HepG2 (cell line): Measurements from ENCODE around the gene IQCH. TPM values are rescaled to one million over a fixed set of nuclear protein-coding genes. Genes with fewer than 3 reads are reported as not detected.
"Not testable (repeated sequence)": the region's sequence is repeated elsewhere in the genome, so short reads cannot be mapped to it uniquely, and the experiment has no call there.

Source experiments
- ATAC-seq: fragments of 200-7000 bp; cut with Tn5 transposase; 3 replicates; pipeline ENCODE4 v1.9.1; 2020; ENCODE audit warnings: mild to moderate bottlenecking, moderate library complexity
- BruUV-seq: library from RNA; stranded (reverse); fragments of 400-500 nt; replicated peaks from 2 replicates; lab custom pipeline; 2021; lab: Mats Ljungman, UMichigan
- CTCF ChIA-PET: fragments of 300-600 bp; formaldehyde crosslinking; extraction: SDS; loops from one replicate; lab custom pipeline; 2021; ENCODE audit warnings: low total read pairs, inconsistent platforms, low intra/inter-chr PET ratio; lab: Yijun Ruan, JAX
- POLR2A ChIA-PET: fragments of 350-600 bp; sonication (Branson Sonifier 250); formaldehyde crosslinking; loops from one replicate; lab custom pipeline; 2020; ENCODE audit warnings: antibody characterized with exemption, inconsistent platforms; lab: Yijun Ruan, JAX
- DNase-seq: peaks from one replicate; pipeline ENCODE4 v3.0.0-alpha.2; 2015; ENCODE audit warnings: low spot score
- FAIRE-seq: peaks from 3 replicates; lab custom pipeline; 2011; peaks lifted over from hg19 to GRCh38; lab: Jason Lieb, UNC
- H2AFZ ChIP-seq: one replicate; pipeline ENCODE4 v1.6.1; 2011; ENCODE audit warnings: low read length, inconsistent platforms
- H3K27ac ChIP-seq: fragments of 300-600 bp; 3 replicates; pipeline ENCODE4 v1.8.0; 2011; ENCODE audit warnings: mixed run types, mild to moderate bottlenecking, mixed read lengths, low read length, inconsistent platforms; ENCODE audit not compliant: insufficient read depth; ENCODE audit errors: extremely low read length
- H3K27me3 ChIP-seq, 2 experiments: fragments of 200-600 bp in 1 of 2; 2 replicates in 1 of 2; 3 replicates in 1 of 2; pipeline versions ENCODE4 v1.6.0 to v1.8.0; 2011; ENCODE audit warnings: low read length in 2 of 2, mild to moderate bottlenecking in 2 of 2, moderate library complexity in 2 of 2, inconsistent platforms in 1 of 2; ENCODE audit not compliant: insufficient read depth in 2 of 2, control insufficient read depth in 1 of 2
- H3K36me3 ChIP-seq, 2 experiments: fragments of 200-600 bp in 1 of 2; replicated peaks in 1 of 2; 2 replicates in 1 of 2; 3 replicates in 1 of 2; pipeline versions ENCODE4 v1.5.1 to v1.8.0; 2011; ENCODE audit warnings: low read length in 2 of 2, inconsistent platforms in 1 of 2; ENCODE audit not compliant: insufficient read depth in 2 of 2, control insufficient read depth in 1 of 2
- H3K4me1 ChIP-seq: 2 replicates; pipeline ENCODE4 v1.5.1; 2012; ENCODE audit warnings: low read length, inconsistent platforms; ENCODE audit not compliant: insufficient read depth
- H3K4me2 ChIP-seq: 2 replicates; pipeline ENCODE4 v1.6.0; 2011; ENCODE audit warnings: low read depth, low read length, inconsistent platforms
- H3K4me3 ChIP-seq, 3 experiments: fragments of 200-600 bp in 1 of 3; sonication (generic), shearing (Covaris generic) in 1 of 3; replicated peaks in 1 of 3; 2 replicates each; pipeline ENCODE4 v1.5.1; 2011 to 2016; ENCODE audit warnings: low read length in 3 of 3, inconsistent platforms in 2 of 3, low read depth in 2 of 3, mild to moderate bottlenecking in 2 of 3, control low read depth in 1 of 3, mixed read lengths in 1 of 3; ENCODE audit not compliant: insufficient read depth in 1 of 3
- H3K79me2 ChIP-seq: one replicate; pipeline ENCODE4 v1.6.1; 2011; ENCODE audit warnings: low read length, inconsistent platforms; ENCODE audit not compliant: insufficient read depth
- H3K9ac ChIP-seq: 2 replicates; pipeline ENCODE4 v1.6.0; 2011; ENCODE audit warnings: mild to moderate bottlenecking, low read depth, low read length, inconsistent platforms; ENCODE audit not compliant: insufficient read depth
- H3K9me3 ChIP-seq: 2 replicates; pipeline ENCODE4 v1.5.1; 2012; ENCODE audit warnings: mild to moderate bottlenecking, low read length
- H4K20me1 ChIP-seq: 2 replicates; pipeline ENCODE4 v1.6.0; 2011; ENCODE audit warnings: inconsistent platforms, mild to moderate bottlenecking, low read length, moderate library complexity; ENCODE audit not compliant: insufficient read depth
- AKAP8 ChIP-seq: sonication (generic); formaldehyde crosslinking; IDR thresholded peaks from 2 replicates; pipeline ENCODE4 v1.5.1; 2020; ENCODE audit warnings: mild to moderate bottlenecking, missing genetic modification reagents
- ARNTL ChIP-seq: sonication (generic); formaldehyde crosslinking; IDR thresholded peaks from 2 replicates; pipeline ENCODE4 v1.4.0; 2020; ENCODE audit warnings: mild to moderate bottlenecking, missing genetic modification reagents
- POLR2AphosphoS2 ChIP-seq: IDR thresholded peaks from 2 replicates; pipeline ENCODE4 v1.6.1; 2011; ENCODE audit warnings: low read depth, low read length, improper control_type of control experiment
- RXRB ChIP-seq: IDR thresholded peaks from 2 replicates; pipeline ENCODE4 v1.6.1; 2016; ENCODE audit warnings: borderline replicate concordance, missing genetic modification reagents, missing compliant biosample characterization
- SIX4 ChIP-seq: sonication (generic); formaldehyde crosslinking; IDR thresholded peaks from 2 replicates; pipeline ENCODE4 v1.4.0; 2020; ENCODE audit warnings: missing genetic modification reagents
- ZBTB42 ChIP-seq: sonication (generic); formaldehyde crosslinking; IDR thresholded peaks from 2 replicates; pipeline ENCODE4 v1.5.0; 2020; ENCODE audit warnings: mild to moderate bottlenecking, missing genetic modification reagents
- ZNF282 ChIP-seq: fragments of 450-650 bp; IDR thresholded peaks from 2 replicates; pipeline ENCODE4 v1.6.1; 2018; ENCODE audit not compliant: partially characterized antibody
- ZNF431 ChIP-seq: sonication (generic); formaldehyde crosslinking; IDR thresholded peaks from 2 replicates; pipeline ENCODE4 v1.9.0; 2022; ENCODE audit warnings: missing genetic modification reagents, low read depth, mild to moderate bottlenecking, borderline replicate concordance
- ZNF558 ChIP-seq: sonication (generic); formaldehyde crosslinking; IDR thresholded peaks from 2 replicates; pipeline ENCODE4 v1.9.0; 2022; ENCODE audit warnings: mild to moderate bottlenecking, missing genetic modification reagents, borderline replicate concordance
- ZNF724P ChIP-seq: sonication (generic); formaldehyde crosslinking; IDR thresholded peaks from 2 replicates; pipeline ENCODE4 v1.8.0; 2022; ENCODE audit warnings: missing genetic modification reagents, borderline replicate concordance
- WGBS: methylation state at CpG from one replicate; pipeline ENCODE4 v1.1.6; 2017; ENCODE audit warnings: low lambda C conversion rate; 5-methylcytosine and 5-hydroxymethylcytosine counted together
- in situ Hi-C: cut with HindIII; loops from 2 replicates; pipeline ENCODE4 v1.10.0; 2017; ENCODE audit warnings: low pct_unique_long_range_greater_than_20kb; ENCODE audit not compliant: extremely low pct_ligation_motif_present
- intact Hi-C: fragments of 100-400 bp; cut with micrococcal nuclease; formaldehyde crosslinking; loops from one replicate; pipeline ENCODE4 v1.10.0; 2022; ENCODE audit not compliant: unreplicated experiment
- polyA plus RNA-seq, 8 experiments: library from polyadenylated mRNA; depleted of rRNA in 3 of 8; stranded (reverse) in 7 of 8; unstranded in 1 of 8; fragments of >200 nt; fragmentation: Illumina TruSeq in 4 of 8; extraction: Trizol in 4 of 8; gene quantifications; 2 replicates each; pipeline versions ENCODE4 v1.2.1 to v1.2.3, GENCODE V29; 2011 to 2016; ENCODE audit warnings: low read depth in 4 of 8, missing spikeins in 1 of 8, mixed read lengths in 1 of 8; ENCODE audit not compliant: insufficient read depth in 1 of 8
- total RNA-seq, 5 experiments: library from RNA; depleted of rRNA; stranded (reverse); fragments of >200 nt; fragmentation: Illumina TruSeq; extraction: Trizol; gene quantifications; 2 replicates each; pipeline ENCODE4 v1.2.3, GENCODE V29; 2016; ENCODE audit warnings: low read depth in 1 of 5
- TF ChIP-seq, protein P1 (sequence below): sonication (generic); formaldehyde crosslinking; IDR thresholded peaks from 2 replicates; pipeline ENCODE4 v1.8.1; 2023; ENCODE audit warnings: mild to moderate bottlenecking, missing genetic modification reagents

Gene IQCH
- total and polyA plus RNA-seq, 2 of the 13 experiments (the other 11 are each of a cell fraction or from before 2014, with no cell fraction given) = 0.16 to 0.55 TPM

DNA sequence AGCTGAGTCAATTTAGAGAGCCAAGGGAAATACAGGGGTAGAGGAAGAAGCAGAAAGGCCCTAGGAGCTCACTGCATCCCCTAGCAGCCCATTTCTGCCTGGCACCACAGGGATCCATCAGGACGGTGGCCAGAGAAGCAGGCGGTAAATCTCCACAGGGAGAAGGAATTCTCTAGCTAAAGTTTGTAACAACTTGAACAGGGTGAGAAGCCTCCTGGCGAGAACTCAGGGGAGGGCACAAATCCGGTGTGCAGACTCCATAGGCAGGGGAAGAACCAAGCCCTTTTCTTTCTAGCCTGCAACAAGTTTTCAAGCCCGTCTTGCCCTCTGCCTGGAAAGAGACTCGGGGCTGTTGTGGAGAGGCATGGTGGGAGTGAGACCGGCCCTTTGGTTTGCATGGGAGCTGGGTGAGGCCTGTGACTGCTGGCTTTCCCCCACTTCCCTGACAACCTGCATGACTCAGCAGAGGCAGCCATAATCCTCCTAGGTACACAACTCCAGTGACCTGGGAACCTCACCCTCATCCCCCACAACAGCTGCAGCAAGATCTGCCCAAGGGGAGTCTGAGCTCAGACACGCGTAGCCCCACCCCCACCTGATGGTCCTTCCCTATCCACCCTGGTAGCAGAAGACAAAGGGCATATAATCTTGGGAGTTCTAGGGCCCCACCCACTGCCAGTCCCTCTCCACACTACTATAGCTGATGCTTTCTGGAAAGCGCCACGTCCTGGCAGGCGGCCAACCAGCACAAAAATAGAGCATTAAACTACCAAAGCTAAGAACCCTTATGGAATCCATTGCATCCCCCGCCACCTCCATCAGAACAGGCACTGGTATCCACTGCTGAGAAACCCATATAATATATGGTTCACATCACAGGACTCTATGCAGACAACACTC lies 182.0 kb downstream of the IQCH start:
- BruUV-seq, H4K20me1 ChIP-seq, H3K4me1 ChIP-seq, H3K9ac ChIP-seq, H3K4me3 ChIP-seq, H3K27me3 ChIP-seq, ATAC-seq, H3K27ac ChIP-seq, H3K36me3 ChIP-seq, H3K9me3 ChIP-seq, CTCF ChIA-PET, DNase-seq, intact Hi-C loops, POLR2A ChIA-PET, H3K4me2 ChIP-seq, H2AFZ ChIP-seq, FAIRE-seq, H3K79me2 ChIP-seq: not testable (repeated sequence)
- 96% methylated on average over 13 of the region's 13 CpGs for WGBS
- in situ Hi-C loops = loop anchor here (25.0 kb wide), 1 partner anchor 499 kb away; no protein-coding TSS in a partner anchor

GRCh38 chr15:67444100-67444499 lies 189.5 kb downstream of the IQCH start:
- Histone ChIP-seq H2AFZ (no peak overlapping the region), H3K4me1 (no peaks in the 10 kb centered on the region), H3K79me2 (no peaks in the 10 kb centered on the region), H3K9me3 (no peaks in the 10 kb centered on the region)
- POLR2A ChIA-PET = interaction anchor here (0.5 kb wide), 1 partner anchor 9 kb away, joined by 4 read pairs; no protein-coding TSS in a partner anchor
- BruUV-seq = no TSS peak
- ATAC-seq = no peak
- TF ChIP-seq POLR2AphosphoS2 (no peak), AKAP8 (CRISPR knock-in tag) (no peak), ZNF282 (no peak), ZNF558 (CRISPR knock-in tag) (no peak), SIX4 (CRISPR knock-in tag) (no peak), ZBTB42 (CRISPR knock-in tag) (no peak), ZNF724P (CRISPR knock-in tag) (no peak), ARNTL (CRISPR knock-in tag) (no peak), ZNF431 (CRISPR knock-in tag) (no peak), RXRB (no peak)
- TF ChIP-seq, protein P1, sequence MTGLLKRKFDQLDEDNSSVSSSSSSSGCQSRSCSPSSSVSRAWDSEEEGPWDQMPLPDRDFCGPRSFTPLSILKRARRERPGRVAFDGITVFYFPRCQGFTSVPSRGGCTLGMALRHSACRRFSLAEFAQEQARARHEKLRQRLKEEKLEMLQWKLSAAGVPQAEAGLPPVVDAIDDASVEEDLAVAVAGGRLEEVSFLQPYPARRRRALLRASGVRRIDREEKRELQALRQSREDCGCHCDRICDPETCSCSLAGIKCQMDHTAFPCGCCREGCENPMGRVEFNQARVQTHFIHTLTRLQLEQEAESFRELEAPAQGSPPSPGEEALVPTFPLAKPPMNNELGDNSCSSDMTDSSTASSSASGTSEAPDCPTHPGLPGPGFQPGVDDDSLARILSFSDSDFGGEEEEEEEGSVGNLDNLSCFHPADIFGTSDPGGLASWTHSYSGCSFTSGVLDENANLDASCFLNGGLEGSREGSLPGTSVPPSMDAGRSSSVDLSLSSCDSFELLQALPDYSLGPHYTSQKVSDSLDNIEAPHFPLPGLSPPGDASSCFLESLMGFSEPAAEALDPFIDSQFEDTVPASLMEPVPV (CRISPR knock-in tag) = no peak
- TF ChIP-seq, all 625 proteins: peak for 0
- Histone ChIP-seq H3K4me2 (no peak overlapping the region), H3K27ac (no peak overlapping the region), H4K20me1 (no peaks in the 10 kb centered on the region), H3K36me3 (no peaks in the 10 kb centered on the region), H3K27me3 (no peaks in the 10 kb centered on the region), H3K4me3 (no peak overlapping the region), H3K9ac (no peak overlapping the region)
- DNase-seq (no peak), FAIRE-seq (no peak)
- intact Hi-C loops (no loop called here), in situ Hi-C loops (loop anchor here (25.0 kb wide), 1 partner anchor 507 kb away; no protein-coding TSS in a partner anchor)
- WGBS = 57% methylated on average over 2 of the region's 2 CpGs
- CTCF ChIA-PET = no interaction called here
